Femur (tissue), 1 donor: ENCODE measurements around the gene WDR26.
"Not testable (repeated sequence)": the region's sequence is repeated elsewhere in the genome, so short reads cannot be mapped to it uniquely, and the experiment has no call there.

Experiments used
- DNase-seq: peaks from one replicate; pipeline ENCODE4 v3.0.0-alpha.2; 2017

Gene WDR26

GRCh38 chr1:224343679-224344078 is 90.9 kb downstream of the WDR26 start:
- no peak for DNase-seq

DNA sequence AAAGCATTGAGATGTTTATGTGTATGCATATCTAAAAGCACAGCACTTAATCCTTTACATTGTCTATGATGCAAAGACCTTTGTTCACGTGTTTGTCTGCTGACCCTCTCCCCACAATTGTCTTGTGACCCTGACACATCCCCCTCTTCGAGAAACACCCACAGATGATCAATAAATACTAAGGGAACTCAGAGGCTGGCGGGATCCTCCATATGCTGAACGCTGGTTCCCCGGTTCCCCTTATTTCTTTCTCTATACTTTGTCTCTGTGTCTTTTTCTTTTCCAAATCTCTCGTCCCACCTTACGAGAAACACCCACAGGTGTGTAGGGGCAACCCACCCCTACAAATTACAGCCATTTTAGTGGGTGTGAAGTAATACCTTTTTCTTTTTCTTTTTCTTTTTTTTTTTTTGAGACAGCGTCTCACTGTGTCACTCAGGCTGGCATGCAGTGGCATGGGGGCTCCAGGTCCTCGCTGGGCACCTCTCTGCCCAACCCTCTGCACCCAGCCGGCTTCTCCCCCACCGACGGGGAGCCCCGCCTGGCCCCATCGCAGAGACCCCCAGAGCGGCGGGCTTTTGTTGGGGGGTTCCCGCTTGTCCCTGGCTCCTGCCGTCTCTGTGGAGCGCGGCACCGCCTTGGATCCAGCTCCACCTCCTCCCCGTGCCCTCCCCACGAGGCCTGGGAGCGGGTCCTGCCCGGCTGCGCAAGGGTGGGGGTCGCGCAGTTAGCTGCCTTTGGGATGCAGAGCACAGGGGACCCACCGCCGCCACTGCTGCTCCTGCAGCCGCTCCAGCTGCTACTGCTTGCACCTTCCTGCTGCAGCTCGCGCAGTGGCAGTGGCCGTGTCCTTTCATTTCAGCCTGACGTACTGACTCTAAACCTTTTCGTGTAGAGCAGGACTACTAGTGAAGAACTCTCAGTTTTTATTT is 93.9 kb downstream of the WDR26 start:
- DNase-seq = not testable (repeated sequence)

- no peak for DNase-seq
Measured at GRCh38 chr1:224339442-224340033, 95.1 kb downstream of the WDR26 start.

GRCh38 chr1:224338150-224338838 is 96.3 kb downstream of the WDR26 start:
- DNase-seq = no peak
